Activated T-helper 1 cell treated with anti-CD3 and anti-CD28 coated beads, Interleukin-12 subunit alpha, Interleukin-12 subunit beta, Interleukin-2, Interleukin-4 antibody, amounts not matched to agents 30 ng/mL and 10 ng/mL and 1 ng/mL, durations not matched to agents 14 hours and 24 hours and 36 hours (primary cell): ENCODE data around the gene BIN1. TPM values are rescaled to one million over a fixed set of nuclear protein-coding genes. Genes with fewer than 3 reads are reported as not detected.

Experiments used
- DNase-seq: peaks from one replicate; pipeline ENCODE4 v3.0.0; 2021; ENCODE audit warnings: low spot score
- H3K27ac Mint-ChIP-seq: one replicate; pipeline ENCODE4 v1.8.0; 2021; ENCODE audit warnings: mild to moderate bottlenecking, mixed read lengths
- H3K27me3 Mint-ChIP-seq: one replicate; pipeline ENCODE4 v1.8.0; 2022; ENCODE audit warnings: mild to moderate bottlenecking, moderate library complexity, mixed read lengths; ENCODE audit not compliant: insufficient read depth
- H3K36me3 Mint-ChIP-seq: one replicate; pipeline ENCODE4 v1.8.0; 2021; ENCODE audit warnings: low read depth, mixed read lengths
- H3K4me1 Mint-ChIP-seq: one replicate; pipeline ENCODE4 v1.8.0; 2021; ENCODE audit warnings: low read depth, mixed read lengths
- H3K4me3 Mint-ChIP-seq: one replicate; pipeline ENCODE4 v1.8.0; 2021; ENCODE audit warnings: mild to moderate bottlenecking, moderate library complexity, mixed read lengths
- H3K9me3 Mint-ChIP-seq: one replicate; pipeline ENCODE4 v1.8.0; 2021; ENCODE audit warnings: mixed read lengths
- intact Hi-C: fragments of 100-400 bp; cut with micrococcal nuclease; formaldehyde crosslinking; loops from one replicate; pipeline ENCODE4 v1.15.1; 2024
- total RNA-seq: library from RNA; stranded (reverse); gene quantifications from 2 replicates; pipeline ENCODE4 v1.2.3, GENCODE V29; 2022

The BIN1 gene
- total RNA-seq, 1 donor from 2014 or later = 41.9 TPM

DNA sequence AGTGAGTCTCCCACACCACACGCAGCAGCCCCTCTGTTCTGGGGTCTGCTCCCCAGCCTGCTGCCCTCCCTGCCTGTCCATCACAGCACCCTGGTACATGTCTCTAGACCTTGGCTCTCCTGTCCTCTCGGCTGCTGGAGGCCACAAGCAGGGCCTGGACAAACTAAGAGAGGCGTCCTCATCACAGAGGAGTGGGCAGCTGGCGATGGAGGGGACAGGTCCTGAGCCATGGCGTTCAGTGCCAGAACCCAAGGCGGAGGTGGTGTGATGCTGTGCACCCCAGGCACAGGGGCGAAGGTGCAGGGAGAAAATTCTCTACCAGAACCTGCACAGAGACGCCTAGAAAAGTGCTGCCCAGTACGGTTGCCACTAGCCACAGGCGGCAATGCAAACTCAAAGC is 47.4 kb downstream of the BIN1 start:
- DNase-seq = no peak
- no peak overlapping the region for H3K27ac Mint-ChIP-seq
- intact Hi-C loops = no loop called here

DNA sequence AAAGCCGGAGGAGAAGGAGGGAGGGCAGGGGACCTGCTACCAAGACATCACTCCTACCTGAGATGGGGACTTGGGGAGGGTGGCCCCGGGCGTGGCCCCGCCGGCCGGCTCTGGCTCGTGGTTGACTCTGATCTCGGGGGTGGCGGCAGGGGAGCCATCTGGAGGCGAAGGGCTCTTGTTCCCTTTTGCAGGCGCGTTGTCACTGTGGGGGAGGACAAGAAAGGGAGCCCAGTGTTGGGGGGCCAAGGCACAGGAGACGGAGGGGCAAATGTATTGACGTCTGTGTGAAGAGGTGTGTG is 48.1 kb downstream of the BIN1 start:
- no peak overlapping the region for H3K4me3 Mint-ChIP-seq
- H3K27me3 Mint-ChIP-seq = no peaks in the 10 kb centered on the region
- intact Hi-C loops = no loop called here
- DNase-seq = no peak
- no peaks in the 10 kb centered on the region for H3K9me3 Mint-ChIP-seq
- no peak overlapping the region for H3K27ac Mint-ChIP-seq
- H3K36me3 Mint-ChIP-seq = peaks cover 8% of the 10 kb centered on the region
- no peaks in the 10 kb centered on the region for H3K4me1 Mint-ChIP-seq

More for the DNA sequence above, 47.4 kb downstream of the BIN1 start:
- Mint-ChIP-seq H3K9me3 (no peaks in the 10 kb centered on the region), H3K36me3 (peaks cover 11% of the 10 kb centered on the region), H3K4me1 (no peaks in the 10 kb centered on the region), H3K4me3 (no peak overlapping the region), H3K27me3 (no peaks in the 10 kb centered on the region)

DNA sequence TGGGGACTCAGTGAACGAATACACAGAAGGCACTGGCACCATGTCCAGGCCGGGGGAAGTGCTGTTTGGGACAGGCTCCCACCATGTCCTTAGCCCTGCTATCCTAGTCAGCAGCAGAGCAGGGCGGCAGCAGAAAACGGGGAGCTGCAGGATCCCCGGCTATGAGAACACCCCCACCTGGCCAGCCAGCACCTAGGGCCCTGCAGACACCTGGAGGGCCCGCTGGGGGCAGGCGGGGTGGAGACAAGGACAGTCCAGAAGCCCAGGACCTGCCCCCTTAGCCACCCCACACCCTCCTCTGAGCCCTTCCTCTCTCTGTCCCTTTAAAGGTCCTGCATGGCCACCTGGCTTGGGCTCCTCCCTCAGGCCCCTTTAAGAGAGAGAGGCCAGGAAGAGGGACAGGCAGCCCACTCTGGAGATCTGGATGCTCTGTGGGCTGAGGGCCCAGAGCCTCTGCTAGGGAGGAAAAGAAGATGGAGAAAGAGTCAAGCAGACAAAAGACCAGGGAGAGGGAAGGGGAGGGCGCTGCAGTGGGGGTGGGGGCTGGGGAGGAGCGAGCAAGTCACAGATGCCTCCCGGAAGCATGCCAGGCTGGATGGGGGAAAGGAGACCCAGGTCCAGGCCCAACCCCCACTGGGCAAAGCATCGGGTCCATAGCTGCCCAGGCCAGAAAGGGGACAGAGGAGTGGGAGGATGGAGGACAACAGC is 48.6 kb downstream of the BIN1 start:
- no peaks in the 10 kb centered on the region for H3K27me3 Mint-ChIP-seq
- intact Hi-C loops = no loop called here
- H3K4me3 Mint-ChIP-seq = no peak overlapping the region
- no peaks in the 10 kb centered on the region for H3K9me3 Mint-ChIP-seq
- H3K27ac Mint-ChIP-seq = no peak overlapping the region
- peaks cover 8% of the 10 kb centered on the region for H3K36me3 Mint-ChIP-seq
- no peaks in the 10 kb centered on the region for H3K4me1 Mint-ChIP-seq
- no peak for DNase-seq

DNA sequence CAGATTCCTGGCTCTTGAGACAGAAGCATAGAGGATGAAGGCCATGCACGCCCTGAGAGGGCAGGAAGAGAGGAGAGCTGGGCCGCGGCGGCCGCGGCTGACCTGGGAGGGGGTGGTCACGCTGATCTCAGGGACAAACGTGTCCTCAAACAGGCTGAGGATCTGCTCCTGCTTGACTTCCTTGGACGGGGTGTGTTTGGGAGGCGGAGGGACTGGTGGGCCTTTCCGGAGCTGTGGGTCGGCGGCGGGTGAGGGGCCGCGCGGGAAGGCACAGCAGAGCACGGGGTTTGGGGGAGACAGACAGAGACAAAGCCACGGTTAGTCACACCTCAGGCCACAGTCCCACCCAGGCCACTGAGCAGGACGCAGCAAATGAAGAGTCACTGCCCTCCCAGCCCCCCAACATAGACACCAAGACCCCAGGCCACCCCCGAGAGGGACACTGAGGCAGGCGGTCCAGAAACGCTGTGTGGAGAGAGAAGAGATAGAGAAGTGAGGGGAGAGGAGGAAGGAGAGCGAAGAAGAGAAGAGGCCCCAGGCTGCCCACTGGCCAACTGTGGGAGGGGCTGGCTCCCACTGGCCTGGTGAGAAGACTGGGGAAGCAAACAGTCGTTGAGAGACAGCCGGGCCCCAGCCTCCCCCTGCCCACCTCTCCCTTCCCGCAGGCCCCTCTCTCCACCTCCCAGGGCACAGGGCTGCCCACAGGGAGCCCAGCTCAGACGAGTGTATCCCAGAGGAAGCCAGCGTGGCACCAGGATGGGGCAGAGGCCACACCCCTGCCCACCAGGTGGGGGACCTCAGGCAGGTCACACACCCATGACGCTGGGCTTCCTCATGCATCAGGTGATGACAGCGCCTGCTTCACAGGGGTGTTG is 49.3 kb downstream of the BIN1 start:
- Mint-ChIP-seq H3K4me1 (no peaks in the 10 kb centered on the region), H3K27ac (no peak overlapping the region), H3K36me3 (peaks cover 4% of the 10 kb centered on the region), H3K4me3 (no peak overlapping the region), H3K27me3 (no peaks in the 10 kb centered on the region), H3K9me3 (no peaks in the 10 kb centered on the region)
- DNase-seq = no peak
- intact Hi-C loops = no loop called here

DNA sequence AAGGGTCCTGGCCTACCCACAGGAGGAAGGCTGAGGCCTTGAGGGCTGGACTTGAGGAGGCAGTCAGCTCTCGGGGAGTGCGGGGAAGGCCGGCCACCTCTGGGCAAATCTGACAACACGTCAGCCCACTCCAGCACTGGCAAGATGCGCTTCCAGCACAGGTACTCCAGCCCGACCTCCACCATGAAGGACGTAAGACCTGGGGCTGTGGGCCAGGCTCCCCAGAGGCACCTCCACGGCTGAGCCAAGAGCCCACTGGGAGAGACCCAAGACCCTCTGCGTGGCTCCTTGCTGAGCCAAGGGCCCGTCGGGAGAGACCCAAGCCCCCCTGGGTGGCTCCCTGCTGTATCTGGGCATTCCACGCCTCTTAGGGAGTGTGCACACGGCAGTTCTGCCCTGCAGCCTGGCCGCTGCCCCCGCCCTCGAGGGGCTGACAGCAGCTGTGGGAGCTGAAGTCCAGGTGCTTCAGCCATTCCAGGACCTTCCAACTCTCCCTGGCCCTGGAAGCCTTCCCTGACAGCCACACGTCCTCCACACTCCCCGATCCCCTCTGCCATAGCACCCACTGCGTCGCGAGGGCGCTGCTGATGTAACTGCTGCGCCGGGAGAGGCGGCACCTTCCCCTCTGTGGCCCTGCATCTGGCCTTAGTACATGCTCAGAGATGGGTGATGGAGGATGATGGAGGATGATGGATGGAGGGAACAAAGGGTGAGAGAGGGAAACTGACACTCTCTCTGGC is 50.2 kb downstream of the BIN1 start:
- H3K27me3 Mint-ChIP-seq = no peaks in the 10 kb centered on the region
- H3K4me3 Mint-ChIP-seq = no peak overlapping the region
- no peaks in the 10 kb centered on the region for H3K4me1 Mint-ChIP-seq
- intact Hi-C loops = no loop called here
- peaks cover 4% of the 10 kb centered on the region for H3K36me3 Mint-ChIP-seq
- no peak overlapping the region for H3K27ac Mint-ChIP-seq
- H3K9me3 Mint-ChIP-seq = no peaks in the 10 kb centered on the region
- DNase-seq = no peak

DNA sequence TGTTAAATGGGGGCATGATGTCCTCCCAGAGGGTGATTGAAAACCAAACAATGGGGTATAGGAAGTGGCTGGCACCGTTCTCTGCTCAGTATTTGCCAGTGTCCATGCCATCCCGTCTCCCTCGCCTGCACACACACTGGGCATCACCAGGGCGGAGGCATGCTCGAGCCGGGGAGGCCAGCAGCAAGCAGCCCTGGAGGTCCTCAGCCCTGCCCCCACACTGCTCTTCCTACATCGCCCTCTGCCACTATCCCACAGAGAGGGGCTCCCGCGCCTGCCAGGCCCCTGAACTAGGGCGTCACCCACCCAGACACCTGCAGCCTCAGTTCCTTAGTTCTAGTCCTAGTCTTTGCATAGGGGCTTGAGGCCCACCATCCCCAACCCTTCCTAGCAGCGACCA is 50.9 kb downstream of the BIN1 start:
- no peak for DNase-seq
- H3K4me1 Mint-ChIP-seq = no peaks in the 10 kb centered on the region
- H3K4me3 Mint-ChIP-seq = no peak overlapping the region
- intact Hi-C loops = no loop called here
- H3K27me3 Mint-ChIP-seq = no peaks in the 10 kb centered on the region
- H3K36me3 Mint-ChIP-seq = peaks cover 4% of the 10 kb centered on the region
- H3K9me3 Mint-ChIP-seq = no peaks in the 10 kb centered on the region
- H3K27ac Mint-ChIP-seq = no peak overlapping the region

GRCh38 chr2:127055786-127056076 is 51.2 kb downstream of the BIN1 start:
- Mint-ChIP-seq H3K4me1 (no peaks in the 10 kb centered on the region), H3K36me3 (peaks cover 4% of the 10 kb centered on the region), H3K27ac (no peak overlapping the region), H3K9me3 (no peaks in the 10 kb centered on the region), H3K27me3 (no peaks in the 10 kb centered on the region), H3K4me3 (no peak overlapping the region)
- intact Hi-C loops = no loop called here
- DNase-seq = no peak

DNA sequence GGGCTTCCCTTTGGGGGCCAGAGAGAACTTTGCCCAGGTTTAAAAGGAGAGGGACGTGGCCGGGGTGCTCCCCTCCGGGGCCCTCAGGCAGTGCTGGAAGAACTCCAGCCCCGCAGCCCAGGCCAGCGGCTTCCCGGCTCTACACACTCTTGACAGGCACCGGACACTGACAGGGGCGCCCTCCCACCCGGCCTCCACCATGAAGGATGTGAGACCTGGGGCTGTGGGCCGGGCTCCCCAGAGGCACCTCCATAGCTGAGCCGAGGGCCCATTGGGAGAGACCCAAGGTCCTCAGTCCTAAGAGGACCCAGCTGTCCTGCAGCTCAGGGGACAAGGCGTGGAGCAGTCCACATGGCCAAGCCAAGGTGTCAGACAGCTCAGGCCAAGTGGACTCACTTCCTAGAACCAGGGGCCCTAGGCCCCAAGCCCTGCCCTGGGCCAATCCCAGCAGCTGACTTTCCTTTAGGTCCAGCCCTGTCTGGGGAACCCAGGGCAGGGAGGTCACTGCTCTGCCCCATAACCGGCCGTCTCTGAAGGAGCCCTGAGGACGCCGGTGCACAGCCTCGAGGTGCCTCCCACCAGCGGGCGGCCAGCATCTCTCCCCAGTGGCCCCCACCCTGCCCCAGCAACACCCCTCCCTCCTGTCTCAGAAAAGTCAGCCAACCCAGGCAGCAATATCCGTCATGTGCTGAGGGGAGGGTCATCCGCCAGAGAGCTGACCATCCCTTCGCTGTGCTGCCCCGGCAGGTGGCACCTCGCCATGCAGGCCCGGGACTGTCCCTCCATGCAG is 51.8 kb downstream of the BIN1 start:
- Mint-ChIP-seq H3K27ac (no peak overlapping the region), H3K27me3 (no peaks in the 10 kb centered on the region), H3K4me1 (no peaks in the 10 kb centered on the region), H3K9me3 (no peaks in the 10 kb centered on the region), H3K36me3 (peaks cover 4% of the 10 kb centered on the region), H3K4me3 (no peak overlapping the region)
- intact Hi-C loops = no loop called here
- DNase-seq = no peak

DNA sequence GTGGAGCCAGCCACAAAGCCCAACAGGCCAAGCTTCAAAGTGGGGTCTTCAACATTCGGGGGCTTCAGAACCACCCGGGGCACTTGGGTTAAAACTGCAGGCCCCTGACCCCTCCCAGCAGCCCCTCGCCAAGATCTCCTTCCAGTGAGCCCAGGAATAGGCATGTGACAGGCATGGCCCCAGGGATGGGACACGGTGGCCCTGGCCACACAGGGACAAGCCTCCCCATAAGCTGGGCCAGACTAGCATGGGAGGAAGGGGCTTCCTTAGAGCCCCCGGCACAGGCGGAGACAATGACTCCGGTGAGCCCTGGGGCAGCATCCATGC is 52.4 kb downstream of the BIN1 start:
- no peaks in the 10 kb centered on the region for H3K9me3 Mint-ChIP-seq
- intact Hi-C loops = no loop called here
- H3K27ac Mint-ChIP-seq = no peak overlapping the region
- no peaks in the 10 kb centered on the region for H3K27me3 Mint-ChIP-seq
- H3K4me3 Mint-ChIP-seq = no peak overlapping the region
- peaks cover 4% of the 10 kb centered on the region for H3K36me3 Mint-ChIP-seq
- no peak for DNase-seq
- H3K4me1 Mint-ChIP-seq = no peaks in the 10 kb centered on the region

DNA sequence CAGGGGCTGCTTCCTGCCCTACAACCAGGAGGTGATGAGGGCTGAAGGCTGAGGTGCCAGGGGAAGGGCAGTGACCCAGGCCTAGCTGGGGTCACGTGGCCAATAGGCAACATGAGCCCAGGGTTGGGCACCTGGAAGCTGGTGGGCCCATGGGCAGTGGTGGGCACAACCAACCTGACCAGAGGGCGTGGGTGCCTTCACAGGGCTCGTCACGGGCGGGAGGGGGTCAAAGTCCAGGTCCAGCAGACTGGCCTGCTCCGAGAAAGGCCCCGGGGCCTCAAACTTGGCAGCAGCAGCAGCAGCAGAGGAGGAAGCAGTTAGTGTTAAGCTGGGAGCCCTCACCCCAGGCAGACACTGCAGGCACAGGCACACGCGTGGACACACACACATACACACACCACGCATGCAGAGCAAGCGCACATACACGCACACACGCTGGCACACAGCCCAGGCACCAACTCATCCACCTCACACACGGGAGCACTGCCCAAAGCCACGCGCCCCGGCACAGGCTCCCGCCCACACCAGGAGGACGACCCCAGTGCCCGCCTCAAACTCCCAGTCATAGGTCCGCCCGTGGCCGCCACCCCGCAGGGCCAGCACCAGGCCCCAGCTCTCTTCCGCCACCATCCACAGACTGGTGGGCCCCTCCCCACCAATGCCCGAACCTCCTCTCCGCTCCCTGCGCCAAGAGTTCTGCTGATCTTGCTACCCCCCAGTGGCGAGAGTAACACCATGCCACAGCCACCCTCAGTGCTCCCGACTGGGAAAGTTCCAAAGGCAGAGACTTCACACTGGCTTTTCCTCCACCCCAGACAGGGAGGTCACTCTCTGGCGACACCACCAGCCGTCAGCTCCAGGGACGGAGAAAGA is 53.0 kb downstream of the BIN1 start:
- Mint-ChIP-seq H3K4me3 (no peak overlapping the region), H3K27ac (no peak overlapping the region), H3K9me3 (no peaks in the 10 kb centered on the region), H3K36me3 (peaks cover 4% of the 10 kb centered on the region), H3K27me3 (no peaks in the 10 kb centered on the region), H3K4me1 (no peaks in the 10 kb centered on the region)
- intact Hi-C loops = no loop called here
- DNase-seq = no peak

- intact Hi-C loops = no loop called here
- H3K27ac Mint-ChIP-seq = peak overlapping the region; percentile 55
- DNase-seq = no peak
- no peaks in the 10 kb centered on the region for H3K9me3 Mint-ChIP-seq
- no peaks in the 10 kb centered on the region for H3K27me3 Mint-ChIP-seq
- peaks cover 6% of the 10 kb centered on the region for H3K36me3 Mint-ChIP-seq
- no peak overlapping the region for H3K4me3 Mint-ChIP-seq
- H3K4me1 Mint-ChIP-seq = no peaks in the 10 kb centered on the region
Observed at GRCh38 chr2:127052771-127053691, 53.9 kb downstream of the BIN1 start.
